HG03565 (cell line): ENCODE measurements around the gene UBE2E2.

Source experiments
- ATAC-seq: cut with Tn5 transposase; IDR thresholded peaks from one replicate; pipeline ENCODE4 v1.9.1; 2021; ENCODE audit warnings: mild to moderate bottlenecking, moderate library complexity; ENCODE audit not compliant: unreplicated experiment

The UBE2E2 gene

DNA sequence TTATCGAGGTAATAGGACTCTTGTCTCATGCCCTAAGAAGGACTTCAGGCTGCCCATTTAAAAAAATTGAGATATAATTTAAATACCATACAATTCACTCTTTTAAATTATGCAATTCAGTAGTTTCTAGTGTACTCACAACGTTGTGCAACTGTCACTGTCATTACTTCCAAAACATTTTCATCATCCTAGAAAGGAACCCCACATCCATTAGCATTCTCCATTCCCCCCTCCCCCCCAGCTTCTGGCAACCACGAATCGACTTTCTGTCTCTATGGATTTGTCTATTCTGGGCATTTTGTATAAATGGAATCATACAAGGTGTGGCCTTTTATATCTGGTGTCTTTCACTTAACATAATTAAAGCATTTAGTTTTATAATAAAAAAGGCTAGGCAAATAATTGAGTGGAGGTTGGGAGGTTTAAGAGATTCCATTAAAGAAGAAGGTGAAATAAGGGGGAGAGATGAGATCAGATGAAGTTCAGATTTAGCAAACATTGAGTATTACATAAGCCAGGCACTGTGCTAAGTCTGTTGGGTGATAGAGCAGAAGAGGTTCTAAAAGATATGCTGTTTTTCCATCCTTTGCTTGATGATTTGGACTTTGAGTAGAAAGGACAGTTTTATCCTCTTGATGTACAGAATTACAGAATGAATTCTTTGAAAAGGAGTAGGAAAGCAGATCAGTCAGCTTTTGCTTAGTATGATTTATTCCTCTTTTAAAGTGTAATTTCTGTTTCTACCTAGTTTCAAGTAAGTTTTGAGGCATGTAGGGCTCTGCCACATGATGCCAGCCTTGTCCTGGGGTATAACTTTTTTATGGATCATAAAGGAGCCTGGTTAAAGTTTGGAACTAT, 36.3 kb downstream of the UBE2E2 start:
- no peak for ATAC-seq

DNA sequence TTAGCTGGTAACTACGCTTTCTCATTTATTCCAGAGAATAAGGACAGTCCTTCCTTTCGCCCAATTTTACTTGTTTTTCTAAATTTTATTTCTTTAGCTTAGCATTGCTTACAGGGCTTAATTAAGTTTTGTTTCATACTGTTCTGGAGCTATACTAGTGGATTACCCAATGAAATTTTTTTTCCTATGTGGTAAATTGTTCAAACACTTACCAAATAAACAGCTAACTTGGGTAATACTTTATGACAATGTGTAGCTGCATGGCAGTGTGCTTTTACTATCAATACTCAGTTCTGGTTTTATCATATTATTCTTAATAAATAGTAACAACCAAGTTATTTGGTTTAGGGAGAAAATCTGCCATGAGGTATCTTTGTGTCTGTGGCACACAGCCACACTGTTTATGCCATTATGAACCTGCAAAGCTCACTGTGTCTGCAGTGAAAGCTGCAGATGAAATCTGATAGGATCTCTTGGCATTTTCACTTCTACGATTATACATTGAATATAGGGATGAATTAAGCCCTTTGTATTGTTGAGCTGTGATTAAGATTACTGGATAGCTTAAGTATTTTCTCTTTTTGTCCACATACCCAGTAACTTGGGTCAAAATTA, 37.2 kb downstream of the UBE2E2 start:
- no peak for ATAC-seq

DNA sequence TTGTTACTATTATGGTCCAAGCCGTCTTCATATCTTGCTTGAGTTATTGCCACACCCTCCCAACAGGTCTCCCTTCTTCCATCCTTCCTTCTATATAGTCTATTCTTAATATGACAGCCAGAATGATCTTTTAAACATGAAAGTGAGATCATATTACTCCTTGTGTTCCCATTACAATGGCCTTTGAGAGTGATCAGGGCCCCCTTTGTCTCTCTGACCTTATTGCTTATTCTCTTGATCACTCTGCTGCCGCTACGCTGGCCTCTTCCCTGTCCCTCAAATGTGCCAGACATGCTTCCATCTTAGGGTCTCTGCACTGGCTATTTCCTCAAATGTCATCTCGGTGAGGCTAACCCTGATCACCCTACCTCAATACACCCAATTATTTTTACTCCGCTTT, 38.1 kb downstream of the UBE2E2 start:
- no peak for ATAC-seq

- ATAC-seq, result no peak
Observed at GRCh38 chr3:23242106-23242505, 39.0 kb downstream of the UBE2E2 start.

GRCh38 chr3:23244324-23245041, 41.4 kb downstream of the UBE2E2 start:
- ATAC-seq, result no peak

- ATAC-seq, result no peak
Observed at GRCh38 chr3:23246651-23247050, 43.5 kb downstream of the UBE2E2 start.

DNA sequence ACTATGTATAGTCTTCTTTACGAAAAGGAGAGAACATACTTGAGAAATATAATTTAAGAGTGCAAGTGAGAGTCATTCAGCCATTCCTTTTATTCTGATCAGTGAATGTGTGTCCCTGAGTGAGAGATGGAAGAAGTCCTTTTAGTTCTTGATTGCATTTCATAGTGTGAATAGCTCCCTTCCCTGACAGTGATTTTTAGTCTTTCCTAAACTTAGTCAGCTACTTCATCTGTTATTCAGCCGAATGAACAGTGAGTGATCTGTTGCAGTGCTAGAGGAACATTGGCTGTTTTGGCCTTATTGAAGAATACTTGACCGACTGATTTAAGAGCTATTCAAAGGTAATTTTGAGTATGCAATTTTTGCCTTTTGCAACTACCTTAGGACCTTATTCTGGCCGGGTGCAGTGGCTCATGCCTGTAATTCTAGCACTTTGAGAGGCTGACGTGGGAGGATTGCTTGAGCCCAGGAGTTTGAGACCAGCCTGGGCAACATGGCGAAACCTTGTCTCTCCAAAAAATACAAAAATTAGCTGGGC, 45.5 kb downstream of the UBE2E2 start:
- ATAC-seq, result no peak

DNA sequence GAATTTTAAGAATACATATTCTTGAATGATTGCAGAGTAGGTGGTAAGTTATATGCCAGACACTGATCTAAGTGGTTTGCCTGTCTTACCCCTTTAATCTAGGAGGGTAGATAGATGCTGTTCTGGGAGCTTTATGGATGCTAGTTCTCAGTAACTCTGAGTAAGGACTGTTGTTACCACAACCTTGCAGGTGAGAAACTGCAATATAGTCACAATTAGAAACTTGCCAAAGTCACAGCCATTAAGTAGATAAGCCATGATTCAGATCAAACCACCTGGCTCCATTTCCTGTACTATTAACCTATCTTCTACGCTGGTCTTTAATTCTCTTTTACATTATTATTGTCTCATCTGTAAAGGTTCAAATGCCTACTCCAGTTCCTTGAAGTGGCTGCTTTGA, 46.8 kb downstream of the UBE2E2 start:
- ATAC-seq, result no peak

DNA sequence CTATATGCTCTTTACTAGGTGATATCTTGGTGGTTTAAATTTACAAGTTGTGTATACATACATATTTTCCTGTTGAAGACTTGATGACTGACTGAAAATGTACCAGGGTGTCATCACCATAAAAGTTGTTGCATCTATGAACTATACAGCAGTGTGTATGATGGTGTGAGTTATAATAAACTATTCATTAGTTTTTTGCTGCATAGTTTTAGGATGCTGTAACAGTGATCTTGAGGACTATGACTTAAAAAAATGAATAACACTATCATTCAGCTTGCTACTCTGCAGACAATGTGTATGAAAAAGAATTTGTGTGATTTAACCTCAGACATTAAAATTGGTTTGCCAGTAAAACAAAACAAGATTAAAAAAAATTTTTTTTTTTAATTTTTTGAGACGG, 49.0 kb downstream of the UBE2E2 start:
- ATAC-seq, result no peak

GRCh38 chr3:23253214-23253613, 50.1 kb downstream of the UBE2E2 start:
- ATAC-seq, result peak; percentile 75

DNA sequence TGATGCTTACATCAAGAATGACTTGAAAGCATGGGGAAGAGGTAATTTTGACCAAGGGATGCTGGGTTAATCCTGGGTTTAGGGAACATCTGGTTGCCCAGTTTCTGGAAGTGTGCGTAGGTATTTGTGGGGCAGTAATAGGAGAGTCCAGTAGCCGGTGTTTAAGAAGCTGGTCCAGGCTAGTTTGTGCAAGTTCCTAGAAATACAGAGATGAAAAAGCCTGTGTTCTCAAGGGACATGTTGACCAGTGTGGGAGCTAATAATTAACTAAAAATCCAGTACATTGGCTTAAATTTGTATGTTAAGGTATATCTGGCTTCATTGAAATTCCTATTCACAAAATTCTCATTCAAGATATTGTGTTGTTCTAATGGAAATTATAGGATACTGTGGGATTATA, 51.2 kb downstream of the UBE2E2 start:
- ATAC-seq, result no peak

DNA sequence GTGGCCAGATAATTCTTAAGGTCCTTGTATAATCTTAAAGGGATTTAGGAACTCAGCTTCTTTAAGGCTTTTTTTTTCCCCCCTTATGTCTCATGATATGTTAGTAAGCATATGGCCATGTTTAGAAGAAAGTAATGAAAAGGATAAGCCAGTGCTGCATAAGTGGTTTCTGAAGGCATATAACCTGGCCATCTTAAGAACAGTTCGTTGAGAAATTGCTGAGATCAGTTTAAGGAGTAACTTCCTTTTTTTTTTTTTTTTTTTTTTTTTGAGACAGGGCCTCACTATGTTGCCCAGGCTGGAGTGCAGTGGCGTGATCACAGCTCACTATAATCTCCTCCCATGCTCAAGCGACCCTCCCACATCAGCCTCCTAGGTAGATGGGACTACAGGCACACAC, 51.7 kb downstream of the UBE2E2 start:
- ATAC-seq, result no peak

DNA sequence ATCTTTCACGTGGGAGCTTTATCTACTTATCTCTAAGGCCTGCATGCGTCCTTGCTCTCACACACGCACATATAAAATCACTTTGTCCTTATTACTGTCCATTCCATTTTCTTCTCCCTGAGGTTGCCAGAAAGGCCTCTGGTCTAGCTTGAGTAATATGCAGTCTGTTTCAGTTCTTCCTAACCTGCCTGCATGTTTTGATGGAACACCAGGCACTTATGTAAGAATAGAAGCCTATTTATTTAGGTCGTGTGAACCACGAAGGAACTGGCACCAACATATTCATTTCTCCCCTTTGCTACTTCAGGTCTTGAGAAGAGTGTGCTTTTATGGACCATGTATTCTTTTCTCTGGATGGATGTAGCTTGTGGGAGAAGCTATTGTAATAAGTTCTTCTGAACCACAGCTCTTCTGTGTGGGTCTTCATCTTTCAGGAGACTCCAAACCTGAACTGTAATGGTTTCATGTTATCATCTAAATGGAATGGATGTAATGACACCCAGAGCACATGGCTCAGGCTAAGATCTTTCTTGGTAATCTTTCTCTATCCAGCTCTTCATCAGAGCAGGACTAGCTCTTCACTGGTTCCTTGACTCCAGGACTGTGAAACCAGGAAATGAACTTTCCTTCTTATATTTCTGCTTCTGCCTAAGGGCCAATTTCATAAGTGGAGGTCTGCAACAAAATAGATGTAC, 53.8 kb downstream of the UBE2E2 start:
- ATAC-seq, result no peak

DNA sequence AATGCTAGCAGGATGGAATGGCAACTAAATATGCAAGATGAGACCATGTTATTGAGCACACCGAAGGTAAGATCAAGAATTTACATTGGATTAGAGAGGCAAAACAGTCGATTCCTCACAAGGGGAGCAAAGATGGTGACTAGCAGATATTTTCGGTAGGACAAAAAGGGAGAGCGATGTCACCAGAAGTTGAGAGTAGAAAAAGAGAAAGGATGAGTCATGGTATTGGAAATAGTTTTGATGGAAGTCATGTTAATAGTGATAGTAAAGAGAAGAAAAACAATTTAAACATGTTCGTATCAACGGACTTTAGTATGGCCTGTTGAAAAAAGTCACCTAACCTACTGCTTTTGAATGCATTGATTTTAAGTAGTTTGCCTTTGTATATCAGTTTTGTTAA, 55.0 kb downstream of the UBE2E2 start:
- ATAC-seq, result no peak

DNA sequence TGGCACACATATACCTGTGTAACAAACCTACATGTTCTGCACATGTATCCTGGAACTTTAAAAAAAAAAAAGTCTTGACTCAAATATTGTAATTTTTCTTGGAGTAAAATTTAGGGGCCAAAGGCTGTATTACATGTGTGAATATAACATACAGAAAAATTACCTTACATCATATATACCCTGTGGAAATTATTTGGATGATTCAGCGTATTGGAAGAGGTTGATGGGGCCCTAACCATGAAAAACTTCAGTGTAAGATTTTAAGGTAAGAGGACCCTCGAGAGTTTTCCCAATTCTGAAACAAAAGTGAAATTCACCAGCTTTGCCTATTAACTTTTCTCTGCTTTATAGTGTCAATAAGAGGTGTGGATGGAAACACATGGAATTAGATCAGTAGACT, 56.4 kb downstream of the UBE2E2 start:
- no peak for ATAC-seq

DNA sequence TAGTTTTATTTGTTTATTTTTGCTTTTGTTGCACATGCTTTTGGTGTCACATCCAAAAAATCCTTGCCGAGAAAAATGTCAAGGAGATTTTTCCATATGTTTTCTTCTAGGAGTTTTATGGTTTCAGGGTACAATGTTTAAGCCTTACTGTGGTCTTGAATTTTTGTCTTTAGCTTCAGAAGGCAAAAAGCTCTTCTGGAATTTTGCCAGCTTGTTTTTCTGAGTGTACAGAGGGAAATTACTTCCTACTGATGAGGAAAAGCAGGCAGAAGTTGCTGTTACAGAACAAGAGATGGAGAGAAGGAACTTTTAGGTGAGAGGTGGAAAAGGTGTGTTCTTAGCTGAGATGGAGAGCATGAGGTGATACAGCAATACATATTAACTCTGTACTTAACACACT, 59.6 kb downstream of the UBE2E2 start:
- no peak for ATAC-seq

GRCh38 chr3:23263796-23264195, 60.7 kb downstream of the UBE2E2 start:
- ATAC-seq, result no peak

DNA sequence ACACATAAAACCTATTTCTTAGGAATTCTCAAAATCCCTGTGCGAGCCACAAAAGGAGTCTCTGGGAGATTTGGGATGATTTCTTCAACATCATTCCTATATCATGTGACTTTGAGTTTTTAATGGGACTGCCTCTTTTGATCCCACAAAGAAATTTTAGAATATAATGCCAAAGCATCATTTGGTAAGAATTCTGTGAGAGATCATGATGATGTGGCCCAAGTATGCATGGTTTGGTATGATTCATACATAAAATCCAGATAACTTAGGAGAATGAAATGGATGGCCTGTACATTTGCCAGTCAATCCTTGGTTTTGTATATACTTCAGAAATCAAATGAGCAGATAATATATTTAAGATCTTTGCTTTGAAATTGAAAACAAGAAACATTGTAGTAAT, 61.3 kb downstream of the UBE2E2 start:
- ATAC-seq, result no peak

- ATAC-seq, result no peak
Observed at GRCh38 chr3:23270423-23270822, 67.3 kb downstream of the UBE2E2 start.

DNA sequence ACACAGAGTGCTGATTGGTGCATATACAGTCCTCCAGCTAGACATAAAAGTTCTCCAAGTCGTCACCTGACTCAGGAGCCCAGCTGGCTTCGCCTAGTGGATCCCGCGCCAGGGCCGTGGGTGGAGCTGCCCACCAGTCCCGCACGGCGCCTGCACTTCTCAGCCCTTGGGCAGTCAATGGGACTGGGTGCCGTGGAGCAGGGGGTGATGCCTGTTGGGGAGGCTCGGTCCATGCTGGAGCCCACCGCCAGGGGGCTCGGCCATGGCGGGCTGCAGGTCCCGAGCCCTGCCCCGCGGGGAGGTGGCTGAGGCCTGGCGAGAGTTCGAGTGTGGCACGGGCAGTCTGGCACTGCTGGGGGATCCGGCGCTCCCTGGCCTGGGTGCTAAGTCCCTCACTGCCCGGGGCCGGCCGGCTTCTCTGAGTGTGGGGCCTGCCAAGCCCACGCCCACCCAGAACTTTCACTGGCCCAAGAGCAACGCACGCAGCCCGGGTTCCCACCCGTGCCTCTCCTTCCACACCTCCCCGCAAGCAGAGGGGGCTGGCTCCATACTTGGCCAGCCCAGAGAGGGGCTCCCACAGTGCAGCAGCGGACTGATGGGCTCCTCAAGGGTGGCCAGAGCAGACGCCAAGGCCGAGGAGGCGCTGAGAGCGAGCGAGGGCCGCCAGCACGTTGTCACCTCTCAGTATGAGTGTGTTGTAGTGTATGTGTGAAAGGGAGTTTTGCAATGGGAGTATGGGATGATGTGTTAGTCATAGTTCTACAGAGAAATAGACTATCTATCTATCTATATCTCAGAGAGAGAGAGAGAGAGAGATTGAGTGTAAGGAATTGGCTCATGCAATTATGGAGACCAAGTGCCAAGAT, 69.0 kb downstream of the UBE2E2 start:
- no peak for ATAC-seq
